HepG2 (cell line): Measurements from ENCODE around the gene MINDY1. TPM values are rescaled to one million over a fixed set of nuclear protein-coding genes. Genes with fewer than 3 reads are reported as not detected.

ENCODE experiments used
- CBX1 ChIP-seq: IDR thresholded peaks from one replicate; pipeline ENCODE4 v1.6.1; 2016; ENCODE audit warnings: antibody characterized with exemption, low read depth
- CHCHD3 ChIP-seq: sonication (generic); formaldehyde crosslinking; IDR thresholded peaks from 2 replicates; pipeline ENCODE4 v1.8.0; 2022; ENCODE audit warnings: mild to moderate bottlenecking, missing genetic modification reagents, moderate library complexity
- E2F5 ChIP-seq: sonication (generic); formaldehyde crosslinking; conservative IDR thresholded peaks from 2 replicates; pipeline ENCODE4 v1.4.0; 2020; ENCODE audit warnings: missing genetic modification reagents
- ETV6 ChIP-seq: sonication (generic); formaldehyde crosslinking; conservative IDR thresholded peaks from 2 replicates; pipeline ENCODE4 v1.4.0; 2020; ENCODE audit warnings: missing genetic modification reagents
- EZH2 ChIP-seq: conservative IDR thresholded peaks from 2 replicates; pipeline ENCODE4 v1.6.1; 2012; ENCODE audit warnings: mild to moderate bottlenecking, low read depth, low read length, moderate library complexity
- FOXM1 ChIP-seq: sonication (generic); formaldehyde crosslinking; IDR thresholded peaks from 2 replicates; pipeline ENCODE4 v1.5.0; 2020; ENCODE audit warnings: missing genetic modification reagents
- GLMP ChIP-seq: sonication (generic); formaldehyde crosslinking; IDR thresholded peaks from 2 replicates; pipeline ENCODE4 v1.9.0; 2021; ENCODE audit warnings: missing genetic modification reagents, mild to moderate bottlenecking, borderline replicate concordance
- HNF1B ChIP-seq: sonication (generic); formaldehyde crosslinking; IDR thresholded peaks from 2 replicates; pipeline ENCODE4 v1.5.1; 2020; ENCODE audit warnings: mild to moderate bottlenecking, moderate library complexity, missing genetic modification reagents
- JUNB ChIP-seq: sonication (generic); formaldehyde crosslinking; IDR thresholded peaks from 2 replicates; pipeline ENCODE4 v1.8.0; 2022; ENCODE audit warnings: missing genetic modification reagents, mild to moderate bottlenecking, borderline replicate concordance
- KDM1A ChIP-seq: IDR thresholded peaks from 2 replicates; pipeline ENCODE4 v1.6.1; 2016; ENCODE audit warnings: missing compliant biosample characterization
- MEIS1 ChIP-seq: sonication (generic); formaldehyde crosslinking; IDR thresholded peaks from 2 replicates; pipeline ENCODE4 v1.9.0; 2021; ENCODE audit warnings: mild to moderate bottlenecking, missing genetic modification reagents, moderate library complexity, borderline replicate concordance
- NAIF1 ChIP-seq: sonication (generic); formaldehyde crosslinking; IDR thresholded peaks from 2 replicates; pipeline ENCODE4 v1.5.0; 2020; ENCODE audit warnings: mild to moderate bottlenecking, missing genetic modification reagents, borderline replicate concordance
- POLR2AphosphoS5 ChIP-seq: IDR thresholded peaks from 2 replicates; pipeline ENCODE4 v1.6.1; 2012; ENCODE audit warnings: low read depth, low read length
- SIN3B ChIP-seq: fragments of 150-350 bp; IDR thresholded peaks from 2 replicates; pipeline ENCODE4 v1.6.1; 2014; ENCODE audit warnings: low read length
- SPEN ChIP-seq: sonication (generic); formaldehyde crosslinking; IDR thresholded peaks from 2 replicates; pipeline ENCODE4 v1.5.1; 2020; ENCODE audit warnings: low read depth, mild to moderate bottlenecking, missing genetic modification reagents
- TCF12 ChIP-seq, 2 experiments: fragments of 450-650 bp in 1 of 2; sonication (generic) in 1 of 2; formaldehyde crosslinking in 1 of 2; IDR thresholded peaks; 2 replicates each; pipeline versions ENCODE4 v1.6.1 to v1.8.0; 2017 to 2022; ENCODE audit warnings: antibody characterized with exemption in 1 of 2, mild to moderate bottlenecking in 1 of 2, missing genetic modification reagents in 1 of 2, moderate library complexity in 1 of 2
- TSC22D2 ChIP-seq: sonication (generic); formaldehyde crosslinking; IDR thresholded peaks from 2 replicates; pipeline ENCODE4 v1.5.1; 2020; ENCODE audit warnings: missing genetic modification reagents, mild to moderate bottlenecking, borderline replicate concordance
- ZBTB14 ChIP-seq: sonication (generic); formaldehyde crosslinking; IDR thresholded peaks from 2 replicates; pipeline ENCODE4 v1.4.0; 2020; ENCODE audit warnings: missing genetic modification reagents
- ZNF205 ChIP-seq: IDR thresholded peaks from 2 replicates; pipeline ENCODE4 v1.6.1; 2018; ENCODE audit warnings: missing biosample characterization, missing genetic modification reagents
- ZNF264 ChIP-seq: sonication (generic); formaldehyde crosslinking; IDR thresholded peaks from 2 replicates; pipeline ENCODE4 v1.4.0; 2020; ENCODE audit warnings: missing genetic modification reagents
- ZNF335 ChIP-seq: sonication (generic); formaldehyde crosslinking; IDR thresholded peaks from 2 replicates; pipeline ENCODE4 v1.4.0; 2020; ENCODE audit warnings: missing genetic modification reagents
- ZNF496 ChIP-seq: sonication (generic); formaldehyde crosslinking; IDR thresholded peaks from 2 replicates; pipeline ENCODE4 v1.8.1; 2023; ENCODE audit warnings: mild to moderate bottlenecking, moderate library complexity, missing genetic modification reagents; ENCODE audit not compliant: insufficient replicate concordance
- ZNF577 ChIP-seq: sonication (generic); formaldehyde crosslinking; IDR thresholded peaks from 2 replicates; pipeline ENCODE4 v1.4.0; 2020; ENCODE audit warnings: mild to moderate bottlenecking, low read depth, missing genetic modification reagents, borderline replicate concordance
- ZNF597 ChIP-seq: sonication (generic); formaldehyde crosslinking; IDR thresholded peaks from 2 replicates; pipeline ENCODE4 v1.5.0; 2020; ENCODE audit warnings: missing genetic modification reagents
- ZNF615 ChIP-seq: sonication (generic); formaldehyde crosslinking; IDR thresholded peaks from 2 replicates; pipeline ENCODE4 v1.5.0; 2020; ENCODE audit warnings: mild to moderate bottlenecking, missing genetic modification reagents, borderline replicate concordance
- ZNF773 ChIP-seq: sonication (generic); formaldehyde crosslinking; IDR thresholded peaks from 2 replicates; pipeline ENCODE4 v1.4.0; 2020; ENCODE audit warnings: missing genetic modification reagents, borderline replicate concordance
- ZSCAN30 ChIP-seq: sonication (generic); formaldehyde crosslinking; IDR thresholded peaks from 2 replicates; pipeline ENCODE4 v1.5.0; 2020; ENCODE audit warnings: mild to moderate bottlenecking, missing genetic modification reagents
- polyA plus RNA-seq, 8 experiments: library from polyadenylated mRNA; depleted of rRNA in 3 of 8; stranded (reverse) in 7 of 8; unstranded in 1 of 8; fragments of >200 nt; fragmentation: Illumina TruSeq in 4 of 8; extraction: Trizol in 4 of 8; gene quantifications; 2 replicates each; pipeline versions ENCODE4 v1.2.1 to v1.2.3, GENCODE V29; 2011 to 2016; ENCODE audit warnings: low read depth in 4 of 8, missing spikeins in 1 of 8, mixed read lengths in 1 of 8; ENCODE audit not compliant: insufficient read depth in 1 of 8
- total RNA-seq, 5 experiments: library from RNA; depleted of rRNA; stranded (reverse); fragments of >200 nt; fragmentation: Illumina TruSeq; extraction: Trizol; gene quantifications; 2 replicates each; pipeline ENCODE4 v1.2.3, GENCODE V29; 2016; ENCODE audit warnings: low read depth in 1 of 5

MINDY1 gene
- total and polyA plus RNA-seq, 2 of the 13 experiments (the other 11 are each of a cell fraction or from before 2014, with no cell fraction given), result 11.1 to 15.0 TPM

- TF ChIP-seq ZSCAN30 (CRISPR knock-in tag) (no peak), ZNF264 (no peak; the same call in 1 of the 2 replicates), ZNF496 (CRISPR knock-in tag) (no peak), SIN3B (no peak), TSC22D2 (CRISPR knock-in tag) (no peak), ZNF773 (CRISPR knock-in tag) (no peak), TCF12 (IDR thresholded peaks at IDR 0.05) (no peak), TCF12 (CRISPR knock-in tag; IDR thresholded peaks at IDR 0.05) (no peak), HNF1B (CRISPR knock-in tag) (peak; percentile 35; the same call in 1 of the 2 replicates), ZNF577 (CRISPR knock-in tag) (no peak), CBX1 (no peak), KDM1A (CRISPR knock-in tag) (no peak), GLMP (CRISPR knock-in tag) (no peak), ZNF615 (CRISPR knock-in tag) (no peak), JUNB (CRISPR knock-in tag) (no peak), EZH2 (no peak), NAIF1 (CRISPR knock-in tag) (no peak), CHCHD3 (CRISPR knock-in tag) (no peak), ZNF335 (CRISPR knock-in tag) (no peak), MEIS1 (CRISPR knock-in tag) (no peak), ZBTB14 (CRISPR knock-in tag) (peak; percentile 29; the same call in 1 of the 2 replicates), FOXM1 (no peak), POLR2AphosphoS5 (peak; percentile 65), ETV6 (CRISPR knock-in tag) (no peak), ZNF205 (no peak), E2F5 (CRISPR knock-in tag) (0 out of 2 replicates have a peak, but pooled peaks have one; percentile 42), ZNF597 (CRISPR knock-in tag) (no peak), SPEN (CRISPR knock-in tag) (no peak; the same call in none of the 2 replicates)
Observed at GRCh38 chr1:151047591-151047924, 40.9 kb upstream of the MINDY1 start, which contains the start of gene C1orf56 (continued).
